Activated CD8-positive, alpha-beta memory T cell treated with anti-CD3 and anti-CD28 coated beads, Interleukin-2, amount 50 U/mL, for 1 hour (primary cell): ENCODE results near the gene RBM38.
"Not testable (repeated sequence)": the region's sequence is repeated elsewhere in the genome, so short reads cannot be mapped to it uniquely, and the experiment has no call there.

Experiments used
- DNase-seq: peaks from one replicate; pipeline ENCODE4 v3.0.0-alpha.2; 2020; ENCODE audit errors: extremely low read depth

Gene RBM38

GRCh38 chr20:57417830-57418780 lies 26.9 kb downstream of the RBM38 start:
- DNase-seq: no peak

GRCh38 chr20:57419479-57419878 lies 28.3 kb downstream of the RBM38 start:
- DNase-seq: not testable (repeated sequence)

- no peak for DNase-seq
Measured at GRCh38 chr20:57420571-57421252, 29.5 kb downstream of the RBM38 start.

GRCh38 chr20:57421253-57422220 lies 30.3 kb downstream of the RBM38 start:
- DNase-seq: no peak

GRCh38 chr20:57422254-57422653 lies 31.1 kb downstream of the RBM38 start:
- DNase-seq: no peak

GRCh38 chr20:57425150-57426013 lies 34.2 kb downstream of the RBM38 start:
- DNase-seq: no peak

GRCh38 chr20:57426271-57426689 lies 35.1 kb downstream of the RBM38 start:
- DNase-seq: no peak

GRCh38 chr20:57426831-57427230 lies 35.6 kb downstream of the RBM38 start:
- DNase-seq: no peak

GRCh38 chr20:57428324-57429158 lies 37.3 kb downstream of the RBM38 start:
- DNase-seq: no peak

GRCh38 chr20:57429159-57429496 lies 37.9 kb downstream of the RBM38 start:
- no peak for DNase-seq

- no peak for DNase-seq
Measured at GRCh38 chr20:57429580-57430200, 38.5 kb downstream of the RBM38 start.

- not testable (repeated sequence) for DNase-seq
Measured at GRCh38 chr20:57430201-57430596, 39.0 kb downstream of the RBM38 start.

- no peak for DNase-seq
Measured at GRCh38 chr20:57431539-57431835, 40.3 kb downstream of the RBM38 start.

- DNase-seq: no peak
Measured at GRCh38 chr20:57432480-57432861, 41.3 kb downstream of the RBM38 start.

GRCh38 chr20:57432862-57433491 lies 41.8 kb downstream of the RBM38 start:
- no peak for DNase-seq

GRCh38 chr20:57433657-57434389 lies 42.6 kb downstream of the RBM38 start:
- no peak for DNase-seq

- DNase-seq: no peak
Measured at GRCh38 chr20:57434390-57434700, 43.1 kb downstream of the RBM38 start.

- DNase-seq: no peak
Measured at GRCh38 chr20:57435105-57435497, 43.9 kb downstream of the RBM38 start.
